ENCODE measurements around the gene TOM1L2.
A peak's percentile ranks its signal among the peaks of the same experiment; 100 is the strongest.

TOM1L2 gene

DNA sequence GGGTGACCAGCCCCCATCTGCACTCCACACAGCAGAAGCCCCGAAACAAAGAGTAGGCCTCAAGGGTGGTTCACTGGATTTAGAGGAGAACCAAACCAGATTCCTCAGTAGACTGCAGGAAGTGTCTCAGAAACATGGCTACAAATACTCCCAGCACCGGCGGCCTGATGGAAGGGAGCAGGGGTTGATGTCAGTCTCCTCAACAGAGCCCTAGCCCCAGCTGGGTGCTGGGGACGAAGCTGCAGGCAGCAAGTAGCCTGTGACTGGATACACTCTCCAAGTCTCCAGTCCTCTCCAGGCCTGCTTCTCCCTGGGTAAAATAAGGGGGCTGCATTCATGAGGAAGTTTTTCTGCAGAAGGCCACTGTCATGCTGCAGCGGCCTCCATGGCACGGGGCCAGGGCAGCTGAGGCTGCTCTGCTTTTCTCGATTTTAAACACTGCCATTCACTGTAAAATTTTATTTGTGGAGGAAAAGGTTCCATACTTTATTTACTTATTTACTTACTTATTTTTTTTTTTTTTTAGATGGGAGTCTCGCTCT, 98.7 kb downstream of the TOM1L2 start:
- DNase-seq (ENCODE audit: low read depth): no peak

DNA sequence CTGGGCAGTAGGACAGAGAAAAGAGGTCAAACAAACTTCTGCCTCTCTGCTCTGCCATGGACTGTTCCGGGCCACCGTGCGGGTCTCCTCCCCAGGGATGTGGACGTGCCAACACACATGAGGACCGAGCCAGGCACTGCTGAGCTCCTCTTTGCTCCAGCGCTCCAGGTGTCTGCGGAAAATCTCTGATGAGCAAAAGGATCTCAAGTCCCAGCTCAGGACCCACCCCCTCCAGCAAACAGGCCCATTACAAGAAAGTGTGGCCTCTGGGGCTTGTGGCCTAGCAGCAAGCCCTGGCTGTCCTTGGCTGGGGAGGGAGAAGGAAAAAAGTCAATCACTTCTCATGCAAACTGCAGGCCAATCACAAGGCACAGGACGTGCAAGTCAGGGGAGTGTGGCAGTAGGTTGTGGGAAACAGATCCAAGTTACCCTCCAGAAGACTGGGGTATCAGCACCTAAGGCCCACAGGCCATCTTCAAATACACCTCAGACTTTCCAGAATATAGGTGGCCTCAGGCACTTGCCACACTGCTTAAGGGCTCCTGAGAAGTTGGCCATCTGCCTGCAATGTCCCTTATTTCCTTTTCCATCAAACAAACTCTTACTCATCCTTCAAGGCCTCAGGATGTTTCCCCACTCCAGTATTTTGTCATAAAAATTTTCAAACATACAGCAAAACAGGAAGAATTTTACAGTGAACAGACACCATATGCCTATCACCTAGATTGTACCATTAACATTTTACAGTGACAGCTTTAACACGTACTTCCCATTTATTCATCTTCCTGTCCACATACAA, 99.5 kb downstream of the TOM1L2 start:
- no peak for DNase-seq (ENCODE audit: low read depth)

DNA sequence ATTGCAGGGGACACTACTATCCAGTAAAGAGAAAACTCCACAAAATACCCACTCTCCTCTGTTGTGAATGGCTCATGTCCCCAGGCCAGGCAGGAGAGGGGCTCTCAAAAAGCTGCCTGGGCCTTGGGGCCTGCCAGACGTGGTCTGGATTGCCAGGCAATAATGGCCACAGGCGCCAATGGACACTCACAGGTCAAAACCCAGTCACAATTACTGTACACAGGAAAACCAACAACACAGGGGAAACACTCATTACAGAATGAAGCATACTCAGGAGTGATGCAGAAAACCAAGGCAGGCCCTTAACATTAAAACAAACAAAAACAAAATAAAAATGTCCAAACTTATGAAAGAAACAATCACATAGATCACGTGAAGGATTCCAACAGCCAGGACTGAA, 100.3 kb downstream of the TOM1L2 start:
- no peak for DNase-seq (ENCODE audit: low read depth)

DNA sequence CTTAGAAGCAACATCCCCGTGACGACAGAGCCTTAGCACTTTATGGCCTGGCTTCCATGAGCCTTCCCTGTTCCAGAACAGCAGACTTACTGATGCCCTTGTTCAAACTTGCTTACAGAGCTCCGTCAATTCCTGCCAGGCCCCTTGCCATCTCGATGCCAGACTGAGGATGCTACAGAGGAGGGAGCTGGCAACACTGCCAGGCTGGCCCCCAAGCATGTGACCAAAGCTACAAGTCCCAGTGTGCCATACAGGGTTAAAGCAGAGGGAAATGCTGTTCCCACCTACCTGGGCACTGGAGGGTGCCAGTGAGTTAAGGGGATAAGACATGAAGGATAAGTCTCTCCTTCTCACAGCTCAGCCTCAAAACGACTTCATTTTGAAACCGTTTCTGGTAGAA, 102.0 kb downstream of the TOM1L2 start:
- no peak for DNase-seq (ENCODE audit: low read depth)

DNA sequence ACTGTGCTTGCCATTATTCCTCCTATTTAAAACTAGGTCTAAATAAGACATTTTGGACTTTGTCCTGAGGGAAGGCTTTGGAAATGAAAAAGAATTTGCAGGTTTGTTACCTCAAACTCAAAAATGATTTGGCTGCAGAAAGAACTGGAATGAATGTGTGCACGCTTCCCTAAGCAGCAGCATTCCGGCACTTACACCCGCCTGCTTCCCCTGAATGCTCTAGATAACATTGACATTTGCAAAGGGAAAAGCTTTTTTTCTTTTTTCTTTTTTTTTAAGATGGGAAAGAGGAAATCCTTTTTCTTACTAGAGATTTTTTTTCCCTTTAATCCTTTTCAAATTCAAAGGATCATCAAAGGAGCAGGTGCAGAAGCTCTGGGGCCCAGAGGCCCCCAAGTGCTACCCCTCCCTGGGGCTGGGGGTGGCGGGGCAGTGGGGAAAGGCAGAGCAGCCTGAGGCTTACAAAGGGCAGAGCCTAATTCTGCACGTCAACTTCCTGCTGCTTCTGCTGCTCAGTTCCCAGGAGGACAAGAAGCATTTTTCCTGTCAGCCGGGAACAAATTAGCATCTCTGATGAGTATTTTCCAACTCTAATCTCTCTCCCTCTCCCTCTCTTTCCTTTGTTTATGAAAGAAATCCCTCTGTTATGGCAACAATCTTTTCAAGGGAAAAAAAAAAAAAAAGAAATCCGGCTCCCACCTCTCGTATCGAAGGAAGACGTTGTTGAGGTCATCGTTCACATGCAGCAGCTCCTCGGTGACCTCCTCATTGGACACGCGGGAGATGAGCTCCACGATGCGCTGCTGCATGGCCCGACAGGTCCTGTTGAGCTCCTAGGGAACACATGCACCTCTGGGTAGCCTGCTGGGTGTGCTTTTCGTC, 103.3 kb downstream of the TOM1L2 start:
- no peak for DNase-seq (ENCODE audit: low read depth)

DNA sequence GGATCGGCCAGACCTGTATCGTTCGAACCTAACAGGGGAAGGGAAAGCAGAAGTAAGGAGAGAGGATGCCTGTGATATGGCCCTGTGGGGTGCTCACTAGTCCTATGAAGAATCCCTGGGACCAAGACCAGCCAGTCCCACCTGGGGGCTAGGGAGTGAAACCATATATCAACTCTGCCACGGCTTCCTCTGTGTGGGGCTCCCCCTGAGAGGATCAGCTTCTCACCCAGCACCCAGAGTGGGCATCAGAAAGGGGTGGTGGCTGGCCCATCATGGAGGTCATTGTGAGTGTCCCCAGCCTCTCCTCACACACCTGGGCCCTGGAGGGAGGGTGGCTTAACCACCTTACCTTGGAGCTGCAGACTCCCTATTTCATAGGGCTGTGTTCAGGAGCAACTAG, 105.3 kb downstream of the TOM1L2 start:
- DNase-seq (ENCODE audit: low read depth): no peak

DNA sequence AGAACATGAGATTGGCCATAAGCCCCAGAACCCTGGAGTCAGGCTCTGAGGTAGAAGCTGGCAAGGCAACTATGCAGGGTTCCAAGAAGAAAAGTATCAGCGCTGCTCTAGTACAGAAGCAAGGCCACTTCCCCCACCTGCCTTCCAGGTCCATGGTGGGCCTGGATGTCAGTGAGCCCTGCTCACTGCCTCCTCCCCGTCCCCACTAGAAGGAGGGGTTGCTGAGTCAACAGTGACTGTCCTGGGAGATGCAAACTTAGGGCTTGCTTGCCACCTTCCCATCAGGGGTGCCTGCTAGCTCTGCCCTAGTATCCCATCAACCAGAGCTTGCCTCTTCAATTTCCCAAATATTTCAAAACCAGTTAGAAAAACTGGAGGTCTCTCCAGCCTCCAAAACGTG, 105.8 kb downstream of the TOM1L2 start:
- DNase-seq (ENCODE audit: low read depth): no peak

DNA sequence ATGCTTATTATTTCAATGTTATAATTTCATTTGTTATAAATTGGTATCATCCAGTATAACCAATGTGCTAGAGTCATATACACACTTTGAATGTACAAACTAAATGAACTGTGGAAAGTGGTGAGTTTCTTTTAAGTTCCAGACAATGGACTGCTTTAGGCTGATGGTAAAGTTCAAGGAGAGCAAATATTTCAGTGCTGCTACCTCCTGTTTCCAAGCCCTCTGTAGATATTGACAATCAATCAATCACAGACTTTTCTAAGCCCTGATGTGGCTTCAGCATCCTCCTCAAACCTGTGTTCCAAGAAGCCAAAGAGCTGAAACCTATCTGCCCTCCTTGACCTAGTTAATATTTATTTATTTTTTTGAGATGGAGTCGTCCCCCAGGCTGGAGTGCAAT, 107.2 kb downstream of the TOM1L2 start:
- no peak for DNase-seq (ENCODE audit: low read depth)

DNA sequence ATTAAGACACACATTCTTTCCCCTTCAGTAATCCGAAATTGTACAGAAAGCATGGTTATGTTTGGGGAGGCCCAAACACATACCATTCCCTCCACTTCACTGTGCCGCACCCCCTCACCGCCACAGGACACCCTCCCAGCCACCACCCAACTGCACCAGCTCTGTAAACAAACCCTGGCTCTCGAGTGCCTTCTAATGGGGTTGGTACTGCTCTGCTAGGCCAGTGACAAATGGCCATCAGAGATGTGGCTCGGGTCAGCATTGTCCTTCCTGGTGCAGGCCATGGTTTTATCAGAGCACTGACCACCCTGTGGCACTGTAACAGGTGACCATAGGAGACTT, 111.5 kb downstream of the TOM1L2 start:
- no peak for DNase-seq (ENCODE audit: low read depth)

DNA sequence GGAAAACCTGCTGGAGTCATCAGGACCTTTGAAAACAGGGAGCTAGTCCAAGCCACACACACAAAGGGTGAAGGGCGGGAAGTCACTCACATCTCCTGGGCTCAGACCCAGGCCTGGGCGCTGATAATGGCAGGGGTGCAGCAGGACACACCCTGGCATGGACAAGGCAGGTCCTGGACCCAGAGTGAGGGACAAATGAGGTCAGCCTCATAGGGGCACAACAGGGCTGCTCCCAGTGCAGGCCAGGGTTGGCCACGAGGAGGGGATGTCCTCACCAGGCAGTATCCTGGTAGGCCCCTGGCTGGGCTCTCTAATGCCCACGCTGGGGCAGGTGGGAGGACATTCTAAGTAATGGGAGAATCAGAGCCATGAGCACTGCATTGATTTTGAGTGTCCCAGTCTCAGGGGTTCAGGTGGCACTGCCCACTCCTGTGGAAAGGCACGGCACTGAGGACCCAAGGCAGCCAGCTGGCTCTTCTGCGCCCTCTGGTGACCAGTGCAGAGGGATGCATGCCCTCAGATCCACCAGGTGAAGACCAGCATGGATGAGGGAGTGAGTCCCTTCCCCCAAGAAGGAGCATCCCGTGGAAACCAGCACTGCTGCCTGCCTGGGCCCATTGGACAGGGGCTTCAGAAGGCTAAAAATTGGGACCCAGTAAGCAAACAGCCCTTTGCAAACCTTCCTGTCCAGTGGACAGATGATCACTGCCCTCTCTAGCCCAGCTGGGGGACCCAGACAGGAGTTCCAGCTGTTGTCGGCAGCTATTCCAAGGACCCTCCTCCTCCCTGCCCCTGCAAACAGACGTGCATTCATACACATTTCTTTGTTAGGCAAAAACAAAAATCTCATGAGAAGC, 112.1 kb downstream of the TOM1L2 start:
- DNase-seq (ENCODE audit: low read depth): peak; percentile 63

DNA sequence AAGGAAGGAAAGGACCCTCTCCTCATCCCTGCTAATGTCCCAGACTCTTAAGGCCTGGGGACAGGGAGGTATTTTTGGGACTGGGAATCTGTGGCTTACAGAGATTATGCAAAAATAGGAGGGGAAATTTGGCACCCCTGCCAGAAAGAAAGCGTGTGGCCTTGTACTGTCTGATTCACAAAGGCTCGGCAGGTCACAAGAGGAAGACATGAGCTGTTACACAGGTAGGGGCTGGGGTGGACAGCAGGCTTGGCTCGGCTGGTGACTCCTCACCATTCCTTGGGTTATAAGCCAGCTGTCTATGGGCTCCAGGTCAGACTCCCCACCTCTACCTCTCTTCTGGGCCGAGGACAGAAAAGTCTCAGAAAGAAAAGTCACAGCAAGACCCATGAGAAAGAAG, 114.7 kb downstream of the TOM1L2 start:
- no peak for DNase-seq (ENCODE audit: low read depth)

DNA sequence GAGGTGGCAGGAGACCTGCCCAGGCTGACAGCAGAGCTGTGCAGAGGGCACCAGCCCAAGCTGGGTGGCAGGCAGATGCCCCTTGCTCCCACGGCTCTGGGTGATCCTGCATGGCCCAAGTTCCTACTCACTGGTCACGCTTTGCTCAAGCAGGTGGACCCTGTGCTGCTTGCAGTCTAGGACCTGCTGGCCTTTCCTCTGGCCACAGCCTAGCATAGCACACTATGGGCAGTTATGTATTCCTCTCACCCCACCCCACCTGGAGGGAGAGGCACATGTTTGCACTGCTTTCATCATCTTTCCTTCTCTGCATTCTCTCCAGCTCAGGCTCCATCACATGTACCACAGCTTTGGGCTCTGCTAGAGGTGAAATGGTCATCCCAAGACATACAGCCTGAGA, 115.8 kb downstream of the TOM1L2 start:
- DNase-seq (ENCODE audit: low read depth): no peak

DNA sequence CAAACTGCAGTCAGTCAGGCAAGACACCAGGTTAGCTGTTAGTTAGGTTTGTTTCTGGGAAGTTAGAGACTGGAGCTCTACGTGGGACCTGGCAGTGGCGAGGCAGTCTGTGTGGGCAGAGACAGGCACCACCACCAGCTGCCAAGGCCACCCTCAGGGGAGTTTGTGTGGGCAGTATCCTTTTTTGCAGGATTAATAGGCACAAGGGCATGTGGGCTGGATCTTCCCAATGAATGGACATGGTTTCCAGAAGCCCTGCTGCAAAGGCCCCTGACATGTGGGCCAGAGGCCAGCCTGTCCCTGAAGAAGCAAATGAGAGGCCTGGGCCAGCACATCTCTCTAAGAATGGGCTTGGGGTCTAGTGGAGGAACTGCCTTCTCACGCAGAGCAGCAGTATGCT, 116.2 kb downstream of the TOM1L2 start:
- no peak for DNase-seq (ENCODE audit: low read depth)

DNA sequence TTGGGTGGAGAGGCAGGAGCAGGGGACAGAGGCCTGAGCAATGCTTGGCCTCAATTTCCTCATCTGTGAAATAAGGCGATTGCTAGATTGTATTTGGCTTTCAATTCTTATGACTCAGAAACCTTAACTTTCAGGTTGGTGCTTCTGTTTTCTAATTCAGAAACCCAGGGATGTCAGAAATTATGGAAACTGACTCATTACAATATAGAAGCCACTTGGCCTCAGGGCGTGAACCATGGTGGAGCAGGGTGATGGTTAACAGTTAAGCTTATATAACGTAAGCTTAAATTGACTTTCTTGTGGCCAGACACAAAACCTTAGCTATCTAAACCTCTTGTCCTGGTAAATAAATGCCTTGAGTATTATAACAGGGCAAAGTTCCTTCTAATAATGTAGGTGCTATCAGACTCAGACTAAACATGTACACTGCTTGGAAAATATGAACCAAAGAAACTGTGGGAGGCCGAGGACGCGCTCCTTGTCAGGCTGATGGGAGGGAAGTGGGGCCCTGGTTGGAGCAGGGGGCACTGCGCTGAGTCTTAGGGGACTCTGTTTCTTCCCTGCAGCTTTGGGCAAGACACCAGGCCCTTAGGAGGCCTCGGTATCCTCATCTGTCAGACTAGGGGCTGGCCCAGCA, 118.3 kb downstream of the TOM1L2 start:
- no peak for DNase-seq (ENCODE audit: low read depth)

DNA sequence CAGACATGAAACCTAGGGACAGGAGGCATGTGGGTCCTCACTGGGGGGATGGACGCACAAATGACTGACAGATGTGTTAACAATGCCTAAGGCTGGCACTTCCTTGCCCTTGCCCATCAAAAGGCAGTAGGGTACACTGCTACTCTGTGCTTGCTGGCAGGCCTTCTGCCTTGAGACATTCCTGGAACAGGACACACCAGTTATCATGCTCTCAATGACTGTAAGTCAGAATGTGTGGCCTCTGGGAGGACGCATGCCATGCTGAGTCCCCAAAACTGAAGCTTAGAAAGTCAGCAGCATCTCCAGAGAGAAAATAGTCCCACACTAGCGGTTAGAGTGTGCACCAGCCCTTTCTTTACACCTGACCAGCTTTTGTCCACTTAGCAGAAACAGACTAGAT, 119.3 kb downstream of the TOM1L2 start:
- no peak for DNase-seq (ENCODE audit: low read depth)

DNA sequence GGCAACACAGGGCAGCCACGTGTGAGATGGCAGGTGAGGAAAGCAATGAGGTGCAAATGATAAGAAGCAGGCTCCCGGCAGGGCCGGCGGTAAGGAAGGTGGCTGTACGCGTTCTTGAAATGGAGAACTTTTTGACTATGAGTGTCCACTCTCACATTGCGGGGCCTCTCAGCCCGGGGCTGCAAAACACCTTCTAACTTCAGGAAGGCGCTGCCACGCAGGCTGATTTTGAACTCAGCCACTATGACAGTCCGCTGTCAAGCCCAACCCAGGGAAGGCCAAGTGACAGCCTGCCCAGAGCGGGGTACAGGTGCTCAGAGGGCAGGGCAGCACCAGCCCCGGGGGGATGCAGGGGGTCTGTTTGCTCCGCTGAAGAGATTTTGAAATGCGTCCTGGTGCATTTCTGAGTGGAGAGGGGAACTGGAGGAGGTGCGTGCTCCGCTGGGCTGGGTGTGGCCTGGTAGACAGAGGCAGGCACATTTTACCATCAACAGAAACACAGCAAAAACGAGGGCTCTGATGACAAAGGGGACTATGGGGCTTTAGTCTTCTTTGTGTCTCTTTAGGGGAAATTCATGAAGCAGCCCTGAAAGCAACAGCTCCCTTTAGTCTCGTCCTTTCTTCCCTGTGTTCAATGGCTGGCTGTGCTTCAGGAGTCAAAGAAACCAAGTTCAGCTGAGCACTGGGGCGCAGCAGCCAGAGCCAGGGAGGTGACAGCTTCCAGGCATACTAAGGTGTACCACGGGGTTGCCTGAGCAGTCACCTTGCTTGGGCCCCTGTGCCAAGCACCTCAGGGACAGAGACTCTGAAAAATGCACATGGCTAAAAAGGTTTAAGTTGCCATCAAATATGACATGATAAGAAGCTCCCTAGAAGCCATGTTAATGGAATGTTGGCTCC, 120.8 kb downstream of the TOM1L2 start:
- DNase-seq (ENCODE audit: low read depth): no peak

DNA sequence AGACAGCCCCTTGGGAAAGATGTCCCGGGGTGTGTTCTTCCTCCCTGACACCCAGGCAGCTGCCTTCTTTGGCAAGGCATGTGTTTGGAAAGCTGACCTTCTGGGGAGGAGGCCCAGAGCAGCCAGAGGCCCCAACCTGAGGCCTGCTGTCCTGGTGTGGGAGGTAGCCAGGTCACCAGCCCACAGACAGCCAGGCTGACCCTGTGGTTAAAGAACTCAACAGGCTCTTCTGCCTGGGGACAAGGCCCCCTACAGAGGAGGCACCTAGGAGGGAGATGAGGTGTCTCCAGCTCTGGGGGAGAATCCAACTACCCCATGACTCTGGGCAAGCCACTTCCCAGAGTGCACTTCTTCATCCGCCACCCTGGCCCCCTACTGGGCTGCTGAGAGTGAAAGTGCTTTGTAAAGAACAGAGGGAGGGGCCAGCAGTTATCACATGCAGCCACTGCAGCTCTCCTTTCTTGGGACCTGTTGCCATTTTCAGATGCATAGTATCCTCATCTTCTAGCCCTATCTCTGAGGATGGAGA, 122.3 kb downstream of the TOM1L2 start:
- peak; percentile 44 for DNase-seq (ENCODE audit: low read depth)

DNA sequence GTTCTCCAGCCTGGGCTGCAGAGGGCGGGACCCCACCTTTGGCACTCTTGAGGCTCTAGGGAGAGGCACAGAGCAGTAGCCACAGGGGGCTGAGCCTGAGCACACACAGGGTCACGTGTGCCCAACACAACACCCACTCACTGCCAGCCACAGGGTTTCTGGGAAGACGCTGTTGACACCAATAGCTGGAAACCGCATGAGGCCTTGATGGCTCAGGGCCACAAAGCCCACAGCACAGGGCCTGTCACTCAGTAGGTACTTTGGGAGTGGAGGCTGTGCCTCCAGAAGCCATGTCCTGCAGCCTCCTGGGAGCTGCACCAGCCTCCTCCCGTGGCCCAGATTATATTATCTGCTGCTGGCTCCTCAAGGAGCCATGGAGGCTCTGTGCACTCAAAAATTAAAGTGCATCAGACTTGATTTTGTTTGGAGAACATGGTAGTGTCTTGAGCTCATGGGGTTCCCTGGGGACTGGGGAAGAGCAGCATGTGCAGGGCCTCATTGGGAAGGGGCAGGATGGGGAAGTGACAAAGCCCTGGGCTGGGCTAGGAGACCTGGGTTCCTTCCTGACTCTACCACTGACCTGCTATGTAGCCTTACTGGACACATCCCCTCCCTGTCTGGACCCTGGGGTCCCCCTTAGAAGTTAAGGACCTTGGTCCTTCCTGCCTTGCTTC, 122.9 kb downstream of the TOM1L2 start:
- DNase-seq (ENCODE audit: low read depth): peak; percentile 82

DNA sequence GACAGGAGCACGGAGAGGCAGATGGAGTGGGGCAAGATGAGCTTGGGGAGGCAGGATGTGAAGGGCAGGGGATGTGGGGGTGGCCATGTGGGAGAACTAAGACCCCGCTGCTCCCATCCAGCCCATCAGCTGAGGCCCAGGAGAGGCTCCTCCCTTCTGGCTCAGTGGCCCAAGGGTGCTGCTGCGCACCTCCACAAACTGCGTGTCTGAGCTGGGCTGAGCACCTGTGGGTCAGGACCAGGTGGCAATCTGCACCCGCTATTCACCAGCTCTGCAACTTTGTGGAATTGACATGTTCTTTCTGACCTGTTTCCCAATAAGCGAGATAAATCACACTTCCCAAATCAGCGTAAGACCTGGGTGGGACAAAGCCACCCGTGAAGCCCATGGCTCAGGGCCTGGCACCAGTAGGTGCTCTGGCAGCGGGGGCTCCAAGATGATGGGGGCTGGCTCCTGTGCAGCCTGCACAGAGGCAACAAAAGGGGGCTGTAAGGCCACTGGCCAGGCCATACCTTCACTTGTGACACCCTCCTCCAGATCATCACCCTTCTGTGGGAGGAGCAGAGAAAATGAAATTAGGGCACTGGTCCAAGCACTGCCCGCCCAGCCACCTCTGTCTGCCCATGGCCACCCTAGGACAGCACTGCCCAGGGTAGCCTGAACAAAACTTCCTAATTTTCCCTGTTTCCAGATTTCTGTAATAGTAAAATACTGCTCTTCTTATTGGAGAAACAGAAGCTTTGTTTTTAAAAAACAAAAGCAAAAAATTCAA, 123.7 kb downstream of the TOM1L2 start:
- no peak for DNase-seq (ENCODE audit: low read depth)

Data from stimulated activated CD4-positive, alpha-beta T cell treated with anti-CD3 and anti-CD28 coated beads, Interleukin-2, amount 100 ng/mL, for 4 hours (primary cell).